SIG-M5 treated with dmso at 0.1 percent for 504 hours (cell line): ENCODE data around the gene TMIGD3.
A peak's percentile ranks its signal among the peaks of the same experiment; 100 is the strongest.

ENCODE experiments used
- DNase-seq: peaks from one replicate; lab custom pipeline; 2025; ENCODE audit not compliant: unreplicated experiment; lab: John Stamatoyannopoulos, UW

Gene TMIGD3

DNA sequence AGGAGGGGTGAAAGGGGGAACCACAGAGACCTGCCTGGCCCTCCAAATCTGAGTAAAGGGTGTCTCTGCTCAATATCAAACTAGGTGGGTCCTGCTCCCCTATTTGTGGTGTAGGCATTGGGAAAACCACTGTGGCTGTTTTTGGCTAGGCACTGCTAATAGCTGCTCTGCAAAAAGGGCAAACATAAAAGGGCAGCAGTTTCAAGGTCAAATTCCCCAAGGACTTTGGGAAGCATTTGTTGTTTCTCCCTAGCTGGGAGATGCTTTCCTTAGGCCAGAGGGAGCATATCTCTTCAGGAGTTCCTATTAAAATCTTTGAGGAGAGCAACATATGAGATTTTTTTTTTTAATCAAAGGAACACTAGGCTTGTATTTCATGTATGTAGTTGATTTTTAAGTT is 27.2 kb downstream of the TMIGD3 start:
- DNase-seq = no peak

GRCh38 chr1:111475701-111476100 is 27.7 kb downstream of the TMIGD3 start:
- no peak for DNase-seq

DNA sequence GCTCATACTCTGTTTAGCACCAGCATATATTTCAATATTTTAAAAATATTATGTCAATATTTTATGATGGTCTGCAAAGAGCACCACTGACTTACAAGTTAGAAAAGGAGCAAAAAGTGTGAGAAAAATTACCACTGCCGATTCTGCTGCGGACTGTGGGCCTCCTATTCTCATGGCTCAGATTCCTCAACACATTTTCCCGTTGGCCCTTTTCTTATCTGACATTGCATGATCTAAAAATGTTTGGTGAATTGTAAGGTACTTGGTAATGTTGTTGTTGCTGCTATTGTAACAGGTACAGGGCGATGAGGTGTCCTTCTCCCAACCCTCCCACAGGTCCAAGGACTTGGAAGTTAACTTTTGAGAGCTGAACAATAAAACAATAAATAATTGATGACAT is 28.9 kb downstream of the TMIGD3 start:
- DNase-seq = no peak

- no peak for DNase-seq
Measured at GRCh38 chr1:111474106-111474505, 29.3 kb downstream of the TMIGD3 start.

DNA sequence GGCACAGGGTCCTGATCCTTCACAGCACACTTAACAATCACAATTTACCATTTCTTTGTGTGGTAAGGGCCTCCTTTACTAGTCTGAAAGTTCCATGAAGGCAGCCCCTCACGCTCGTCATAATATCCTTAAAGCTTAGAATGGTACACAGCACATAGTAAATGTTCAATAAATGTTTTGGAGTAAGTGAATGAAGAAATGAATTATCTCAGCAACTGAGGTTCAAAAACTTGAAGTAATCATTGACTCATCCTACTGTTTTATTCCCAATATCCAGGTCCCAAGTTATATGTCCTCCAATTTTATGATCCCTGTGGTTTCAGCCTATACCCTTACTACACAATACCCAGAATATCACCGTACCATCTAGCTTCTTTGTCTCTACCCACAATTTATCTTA is 31.9 kb downstream of the TMIGD3 start:
- DNase-seq = no peak

DNA sequence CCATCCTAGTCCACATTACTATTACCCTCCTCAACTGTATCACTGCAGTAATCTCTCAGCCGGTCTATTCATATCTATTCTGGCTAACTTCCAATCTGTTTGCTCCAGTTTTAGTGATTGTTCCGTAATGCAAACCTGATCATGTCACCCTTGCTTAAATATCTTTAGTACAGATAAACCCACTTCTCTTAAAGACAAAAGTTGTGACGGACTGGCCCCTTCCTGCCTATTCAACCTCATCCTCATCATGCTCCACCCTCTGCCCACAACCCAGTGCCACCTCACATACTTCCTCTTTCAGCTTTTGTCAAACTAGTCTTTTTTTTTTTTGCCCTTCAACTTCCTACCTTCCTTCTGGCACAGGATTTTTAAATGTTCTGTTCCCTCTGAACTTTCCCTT is 32.4 kb downstream of the TMIGD3 start:
- peak; percentile 98 for DNase-seq

DNA sequence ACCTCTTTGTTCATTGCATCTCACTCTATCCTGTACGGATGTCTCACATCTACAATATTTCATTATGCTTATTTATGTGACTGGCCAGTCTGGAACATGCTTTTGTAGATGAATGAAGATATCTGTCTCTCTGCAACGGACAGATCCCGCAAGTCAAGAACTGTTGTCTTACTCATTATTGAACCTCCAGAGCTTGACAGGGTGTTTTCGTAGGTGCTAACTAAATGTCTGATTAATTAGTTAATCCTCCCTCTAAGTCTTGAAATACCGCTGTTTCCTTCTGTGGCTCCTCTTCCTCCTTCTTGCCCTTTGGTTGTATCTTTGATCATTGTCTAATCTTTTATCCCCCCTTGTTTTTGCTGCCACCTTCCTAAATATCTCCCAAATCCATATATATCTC is 32.8 kb downstream of the TMIGD3 start:
- DNase-seq = no peak

DNA sequence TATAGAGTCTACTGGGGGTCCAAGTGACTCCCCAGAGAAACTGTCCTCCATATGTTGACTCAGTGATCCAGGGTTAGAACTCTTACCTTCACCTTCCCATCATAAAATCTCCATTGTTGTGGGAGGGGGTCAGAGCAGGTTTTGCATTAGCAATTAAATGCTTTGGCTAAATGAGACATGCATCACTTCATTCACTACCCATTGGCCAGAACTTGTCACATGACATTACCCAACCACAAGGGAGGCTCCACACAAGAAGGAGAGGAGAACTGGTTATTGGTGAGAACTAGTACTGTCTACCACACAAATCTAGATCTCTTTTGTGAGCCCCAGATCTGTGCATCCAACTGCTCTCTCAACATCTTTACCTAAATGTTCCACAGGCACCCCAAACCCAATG is 33.9 kb downstream of the TMIGD3 start:
- no peak for DNase-seq

- no peak for DNase-seq
Measured at GRCh38 chr1:111468717-111469100, 34.7 kb downstream of the TMIGD3 start.

DNA sequence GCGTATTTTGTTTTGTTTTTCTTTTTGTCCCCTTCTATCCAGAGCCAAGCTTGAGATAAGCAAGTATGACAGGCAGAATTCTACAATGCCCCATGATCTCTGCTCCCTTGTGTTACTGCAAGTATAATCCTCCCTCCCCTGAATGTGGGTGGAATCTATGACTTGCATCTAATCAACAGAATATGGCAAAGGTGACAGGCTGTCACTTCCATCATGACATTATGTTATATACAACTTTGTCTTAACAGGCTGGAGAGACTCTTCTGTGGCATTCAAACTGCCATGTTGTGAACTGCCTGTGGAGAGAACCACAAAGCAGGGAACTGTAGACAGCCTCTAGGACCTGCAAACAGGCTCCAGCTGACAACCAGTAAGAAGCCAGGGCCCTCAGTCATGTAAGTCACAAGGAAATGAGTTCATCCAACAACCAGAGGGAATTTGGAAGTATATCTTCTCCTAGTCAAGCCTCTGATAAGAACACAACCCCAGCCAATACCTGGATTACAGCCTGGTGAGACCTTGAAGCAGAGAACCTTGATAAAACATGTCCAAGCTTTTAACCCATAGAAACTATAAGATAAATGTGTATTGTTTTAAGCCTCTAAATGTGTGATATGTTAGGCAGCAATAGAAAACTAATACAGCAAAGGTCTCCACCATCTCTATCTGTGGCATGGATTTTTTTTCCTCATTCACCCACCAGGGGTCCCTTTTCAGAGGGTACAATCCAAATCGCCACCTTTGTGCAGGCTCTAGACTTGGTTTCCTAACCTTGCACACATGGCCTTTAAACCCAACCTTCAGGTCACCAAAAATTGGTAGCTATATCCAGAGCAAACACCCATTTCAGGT is 35.3 kb downstream of the TMIGD3 start:
- no peak for DNase-seq

- DNase-seq = no peak
Measured at GRCh38 chr1:111466480-111466879, 37.0 kb downstream of the TMIGD3 start.

DNA sequence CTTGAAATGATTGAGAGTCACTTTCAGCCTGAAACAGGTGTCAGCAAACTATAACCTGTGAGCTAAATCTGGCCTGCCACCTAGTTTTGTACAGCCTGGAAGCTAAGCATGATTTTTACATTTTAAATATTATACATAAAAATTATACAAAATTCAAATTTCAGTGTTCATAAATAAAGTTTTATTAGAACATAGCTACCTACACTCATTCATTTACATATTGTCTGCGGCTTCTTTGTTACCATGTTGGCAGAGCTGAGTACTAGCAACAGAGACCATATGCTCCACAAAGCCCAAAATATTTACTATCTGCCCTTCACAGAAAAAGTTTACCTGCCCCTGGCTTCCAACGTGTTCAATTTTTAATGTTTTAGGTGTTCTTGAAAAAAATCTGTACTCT is 37.7 kb downstream of the TMIGD3 start:
- DNase-seq = no peak

DNA sequence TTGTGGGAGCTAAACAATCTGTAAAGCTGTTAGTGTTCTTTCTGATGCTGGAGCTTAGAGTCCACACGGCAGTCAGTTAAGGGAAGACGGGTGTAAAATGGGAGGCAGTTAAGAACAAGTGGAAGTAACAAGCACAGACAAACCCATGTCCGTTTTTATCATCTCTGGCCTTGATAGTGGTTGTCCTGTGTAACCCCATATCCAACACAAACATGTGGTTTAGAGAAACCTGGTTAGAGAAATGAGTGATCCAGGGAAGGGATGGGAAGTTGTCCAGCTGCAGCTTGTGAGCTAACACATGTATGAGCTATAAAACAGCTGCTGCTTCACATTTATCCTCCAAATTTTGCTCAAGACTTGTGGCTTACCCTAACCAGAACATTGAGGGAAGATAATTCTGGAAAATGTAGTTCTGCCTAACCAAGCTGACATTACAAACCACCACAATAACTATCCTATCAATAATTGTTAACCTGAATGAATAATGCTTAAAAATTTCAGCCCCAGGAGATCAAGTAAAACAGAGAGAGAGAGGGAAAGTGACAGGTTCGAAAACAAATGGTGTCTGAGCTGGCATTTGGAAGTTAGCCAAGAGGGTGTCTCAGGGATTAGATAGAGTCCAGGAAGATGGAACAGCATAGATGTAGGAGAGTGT is 40.3 kb downstream of the TMIGD3 start:
- no peak for DNase-seq

DNA sequence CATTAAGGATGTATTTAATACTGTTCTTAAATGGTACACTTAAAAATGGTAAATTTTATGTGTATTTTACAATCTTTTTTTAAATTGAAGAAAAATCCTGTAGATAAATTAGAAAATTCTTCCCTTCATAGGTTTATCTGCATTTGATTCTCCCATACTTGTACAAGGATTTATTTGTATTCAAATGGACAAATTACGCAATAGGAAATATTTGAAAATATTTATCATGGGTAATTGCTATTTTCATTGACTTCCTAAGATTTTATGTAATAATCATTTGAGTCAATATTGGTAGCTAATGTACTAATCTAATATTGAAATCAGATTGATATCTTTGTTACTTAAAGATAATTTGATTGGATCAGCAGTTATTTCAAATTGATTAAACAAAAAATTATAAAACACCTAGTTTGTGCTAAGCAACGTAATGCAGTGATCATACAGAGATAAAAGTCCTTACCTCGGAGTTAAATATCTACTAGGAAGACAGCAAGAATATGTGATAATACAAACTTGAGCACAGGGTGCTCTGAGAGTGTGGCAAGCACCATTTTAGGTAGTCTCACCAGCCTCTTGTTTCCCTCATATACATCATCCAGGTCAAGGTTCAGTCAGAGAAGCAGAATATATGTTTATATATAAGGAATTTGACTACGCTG is 40.9 kb downstream of the TMIGD3 start:
- DNase-seq = no peak

DNA sequence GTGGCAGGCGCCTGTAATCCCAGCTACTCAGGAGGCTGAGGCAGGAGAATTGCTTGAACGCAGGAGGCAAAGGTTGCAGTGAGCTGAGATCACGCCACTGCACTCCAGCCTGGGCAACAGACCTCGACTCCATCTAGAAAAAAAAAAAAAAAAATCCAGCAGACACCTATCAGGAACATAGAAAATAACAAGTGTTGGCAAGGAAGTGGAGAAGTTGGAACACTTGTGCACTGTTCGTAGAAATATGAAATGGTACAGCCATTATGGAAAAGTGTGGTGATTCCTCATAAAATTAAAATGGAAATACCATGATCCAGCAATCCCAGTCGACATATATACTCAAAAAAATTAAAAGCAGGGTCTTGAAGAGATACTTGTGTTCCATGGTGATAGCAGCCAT is 41.7 kb downstream of the TMIGD3 start:
- no peak for DNase-seq

DNA sequence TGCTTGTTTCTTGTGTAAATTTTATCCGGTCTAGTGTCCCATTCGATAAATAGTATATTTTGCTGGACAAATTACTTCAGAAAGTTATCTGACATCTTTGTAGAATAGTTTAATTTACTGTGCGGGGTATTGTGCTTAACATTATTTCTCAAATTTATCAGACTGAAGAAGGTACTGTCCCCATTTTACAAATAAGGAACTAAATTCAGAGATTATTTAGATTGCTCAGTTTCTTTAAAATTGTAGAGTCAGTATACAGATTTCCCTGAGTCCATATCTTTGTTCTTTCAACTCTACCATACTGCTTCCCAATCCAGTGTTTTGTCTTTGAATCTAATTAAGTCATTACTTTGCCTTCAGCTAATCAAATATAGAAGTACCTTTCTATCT is 47.8 kb downstream of the TMIGD3 start:
- DNase-seq = no peak

GRCh38 chr1:111454859-111455641 is 48.4 kb downstream of the TMIGD3 start:
- DNase-seq = no peak

DNA sequence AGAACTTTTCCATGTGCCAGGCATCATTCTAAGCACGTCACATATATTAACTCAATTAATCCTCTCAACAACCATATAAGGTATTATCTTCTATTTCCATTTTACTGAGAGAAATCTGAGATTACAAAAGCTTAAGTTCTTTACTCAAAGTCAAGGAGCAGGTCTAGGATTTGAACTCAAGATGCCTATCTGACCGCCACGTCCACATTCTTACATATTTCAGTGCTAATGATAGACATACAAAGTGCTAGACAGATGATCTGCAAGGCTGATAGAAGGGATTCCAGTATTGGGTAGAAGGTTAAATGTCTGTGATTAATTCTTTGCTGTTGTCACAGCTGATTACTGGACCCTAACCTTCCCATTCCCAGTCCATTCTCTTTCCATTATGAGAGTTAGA is 49.7 kb downstream of the TMIGD3 start:
- no peak for DNase-seq

- DNase-seq = no peak
Measured at GRCh38 chr1:111452581-111452980, 50.9 kb downstream of the TMIGD3 start.

DNA sequence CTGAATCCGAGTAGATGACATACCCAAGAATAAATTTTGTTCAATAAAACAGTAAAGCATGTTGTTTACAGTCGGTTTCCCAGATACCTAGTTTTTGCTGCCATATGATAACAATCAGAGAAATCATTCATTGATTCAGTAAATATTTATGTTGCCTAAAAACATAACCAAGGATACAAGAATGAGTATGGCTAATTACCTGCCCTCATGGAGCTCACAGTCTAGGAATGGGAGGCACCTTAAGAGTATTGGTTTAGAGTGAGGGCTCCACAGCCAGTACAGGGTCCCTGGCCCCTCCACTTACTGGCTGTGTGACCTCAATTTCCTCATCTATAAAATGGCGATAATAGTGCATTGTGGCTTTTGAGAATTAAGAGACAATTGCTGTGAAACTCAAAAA is 53.2 kb downstream of the TMIGD3 start:
- DNase-seq = no peak

GRCh38 chr1:111449703-111450017 is 53.8 kb downstream of the TMIGD3 start:
- DNase-seq = no peak
